HG03575 (cell line): Measurements from ENCODE around the gene MATN1.

Source experiments
- ATAC-seq: cut with Tn5 transposase; IDR thresholded peaks from one replicate; pipeline ENCODE4 v1.9.1; 2021; ENCODE audit not compliant: unreplicated experiment, insufficient number of reproducible peaks, low FRiP score; ENCODE audit errors: extremely low read depth

The MATN1 gene

GRCh38 chr1:30758785-30759380 is 35.5 kb upstream of the MATN1 start:
- no peak for ATAC-seq

GRCh38 chr1:30758121-30758688 is 34.8 kb upstream of the MATN1 start:
- no peak for ATAC-seq

- no peak for ATAC-seq
These were observed 34.2 kb upstream of the MATN1 start, which contains the start of gene LAPTM5 for GRCh38 chr1:30757352-30758120. TSS of gene LAPTM5 (minus strand) at chr1:30757774. CDS start at chr1:30757745, 29 bp downstream.

- ATAC-seq = no peak
These were observed 33.4 kb upstream of the MATN1 start for GRCh38 chr1:30756545-30757351.

- no peak for ATAC-seq
These were observed 32.8 kb upstream of the MATN1 start for GRCh38 chr1:30756206-30756544.

- ATAC-seq = no peak
These were observed 32.4 kb upstream of the MATN1 start for GRCh38 chr1:30755746-30756145.

GRCh38 chr1:30755334-30755733 is 31.9 kb upstream of the MATN1 start:
- ATAC-seq = no peak

GRCh38 chr1:30754684-30755171 is 31.3 kb upstream of the MATN1 start:
- peak; percentile 40 for ATAC-seq

GRCh38 chr1:30753660-30754123 is 30.3 kb upstream of the MATN1 start:
- no peak for ATAC-seq

- no peak for ATAC-seq
These were observed 29.7 kb upstream of the MATN1 start for GRCh38 chr1:30753118-30753517.

GRCh38 chr1:30752651-30752908 is 29.2 kb upstream of the MATN1 start:
- ATAC-seq = no peak

- ATAC-seq = no peak
These were observed 28.7 kb upstream of the MATN1 start for GRCh38 chr1:30751830-30752650.

GRCh38 chr1:30750731-30751291 is 27.4 kb upstream of the MATN1 start:
- no peak for ATAC-seq

GRCh38 chr1:30749691-30750583 is 26.6 kb upstream of the MATN1 start:
- no peak for ATAC-seq

GRCh38 chr1:30748699-30749401 is 25.5 kb upstream of the MATN1 start:
- ATAC-seq = no peak

GRCh38 chr1:30748098-30748698 is 24.8 kb upstream of the MATN1 start:
- ATAC-seq = no peak
